ENCODE data around the gene ACSF2.

The ACSF2 gene

DNA sequence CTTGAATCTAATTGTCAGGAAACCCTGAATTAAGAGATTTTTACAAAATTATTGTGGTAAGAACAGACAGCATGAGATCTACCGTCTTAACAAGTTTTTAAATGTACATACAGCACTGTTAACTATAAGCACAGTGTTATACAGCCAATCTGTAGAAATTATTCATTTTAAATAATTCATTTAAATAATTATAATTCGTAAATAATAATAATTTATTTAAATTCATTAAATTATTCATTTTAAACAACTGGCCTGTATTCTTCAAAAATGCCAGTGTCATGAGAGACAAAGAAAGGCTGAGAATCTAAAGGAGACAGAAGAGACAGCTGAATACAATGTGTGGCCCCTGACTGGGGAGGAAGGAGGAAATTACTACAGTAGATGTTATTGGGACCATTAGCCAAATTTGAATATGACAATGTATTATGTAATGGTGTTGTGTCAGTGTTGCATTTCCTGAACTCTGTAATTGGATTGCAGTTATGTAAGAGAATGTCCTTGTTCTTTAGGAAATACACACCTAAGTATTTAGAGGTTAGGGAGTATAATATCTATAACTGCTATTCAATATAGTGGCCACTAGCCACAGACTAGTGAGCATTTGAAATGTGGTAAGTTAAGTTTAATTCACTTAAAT lies 55.0 kb downstream of the ACSF2 start:
- no peak overlapping the region for H3K9ac ChIP-seq (ENCODE audit: low read length)
- H3K27ac ChIP-seq (ENCODE audit: low read depth, low read length), result no peak overlapping the region

DNA sequence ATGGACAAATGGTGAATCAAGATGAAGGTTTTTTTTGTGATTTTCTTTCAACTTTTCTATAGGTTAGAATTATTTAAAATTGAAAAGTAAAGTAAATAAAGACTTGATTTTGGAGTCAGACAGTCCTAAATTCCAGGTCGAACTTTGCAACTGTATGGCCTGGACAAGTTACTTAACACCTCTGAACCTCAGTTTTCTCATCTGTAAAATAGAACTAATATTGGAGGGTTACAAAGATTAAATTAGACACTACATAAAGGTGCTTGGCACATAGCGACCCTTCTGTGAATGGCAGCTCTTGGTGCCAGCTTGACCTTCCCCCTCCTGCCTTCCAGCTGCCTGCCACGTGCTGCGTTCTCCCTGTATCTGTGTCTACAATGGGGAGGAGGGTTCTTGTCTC lies 55.6 kb downstream of the ACSF2 start:
- H3K27ac ChIP-seq (ENCODE audit: low read depth, low read length), result no peak overlapping the region
- peaks cover 17% of the 10 kb centered on the region for H3K36me3 ChIP-seq (ENCODE audit: control insufficient read depth, insufficient read depth, low read length)
- H3K4me3 ChIP-seq (ENCODE audit: low read length), result no peak overlapping the region
- H3K9ac ChIP-seq (ENCODE audit: low read length), result no peak overlapping the region
- H3K27me3 ChIP-seq (ENCODE audit: control insufficient read depth, insufficient read depth, low read length), result no peaks in the 10 kb centered on the region
- peaks cover 6% of the 10 kb centered on the region for H3K4me1 ChIP-seq (ENCODE audit: control insufficient read depth, insufficient read depth, low read length)

More for the DNA sequence above, 55.0 kb downstream of the ACSF2 start:
- Histone ChIP-seq H3K4me1 (ENCODE audit: control insufficient read depth, insufficient read depth, low read length) (peaks cover 6% of the 10 kb centered on the region), H3K4me3 (ENCODE audit: low read length) (no peak overlapping the region), H3K27me3 (ENCODE audit: control insufficient read depth, insufficient read depth, low read length) (no peaks in the 10 kb centered on the region), H3K36me3 (ENCODE audit: control insufficient read depth, insufficient read depth, low read length) (peaks cover 17% of the 10 kb centered on the region)

DNA sequence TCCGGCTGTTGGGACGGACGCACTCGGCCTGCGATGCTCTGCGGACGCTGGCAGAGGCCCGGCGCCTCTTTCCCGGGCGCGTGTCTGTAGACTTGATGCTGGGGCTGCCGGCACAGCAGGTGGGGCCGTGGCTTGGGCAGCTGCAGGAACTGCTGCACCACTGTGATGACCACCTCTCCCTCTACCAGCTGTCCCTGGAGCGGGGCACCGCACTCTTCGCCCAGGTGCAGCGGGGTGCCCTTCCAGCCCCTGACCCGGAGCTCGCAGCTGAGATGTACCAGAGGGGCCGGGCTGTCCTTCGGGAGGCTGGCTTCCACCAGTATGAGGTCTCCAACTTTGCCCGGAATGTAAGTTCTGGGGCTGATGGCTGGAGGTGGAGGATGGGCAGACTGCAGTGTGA lies 56.1 kb downstream of the ACSF2 start:
- no peak overlapping the region for H3K4me3 ChIP-seq (ENCODE audit: low read length)
- H3K9ac ChIP-seq (ENCODE audit: low read length), result no peak overlapping the region
- H3K27me3 ChIP-seq (ENCODE audit: control insufficient read depth, insufficient read depth, low read length), result no peaks in the 10 kb centered on the region
- peaks cover 6% of the 10 kb centered on the region for H3K4me1 ChIP-seq (ENCODE audit: control insufficient read depth, insufficient read depth, low read length)
- H3K27ac ChIP-seq (ENCODE audit: low read depth, low read length), result peak overlapping the region; percentile 30
- H3K36me3 ChIP-seq (ENCODE audit: control insufficient read depth, insufficient read depth, low read length), result peaks cover 17% of the 10 kb centered on the region

DNA sequence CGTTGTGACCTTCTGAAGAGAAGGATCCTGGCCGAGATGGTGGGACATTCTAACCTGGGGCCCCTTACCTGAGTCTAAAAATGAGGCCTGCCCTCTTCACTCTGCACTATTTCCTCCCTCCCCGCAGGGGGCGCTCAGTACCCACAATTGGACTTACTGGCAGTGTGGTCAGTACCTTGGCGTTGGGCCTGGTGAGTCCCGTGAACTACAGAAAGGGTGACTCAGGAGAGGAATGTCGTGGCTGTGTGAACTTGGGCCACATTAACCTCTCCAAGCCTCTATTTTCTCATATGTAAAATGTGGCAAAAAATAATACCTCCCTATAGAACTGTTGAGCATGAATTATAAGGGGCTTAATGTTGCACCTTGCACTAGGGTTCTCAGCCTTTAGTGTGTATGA lies 56.5 kb downstream of the ACSF2 start:
- H3K4me3 ChIP-seq (ENCODE audit: low read length), result no peak overlapping the region
- peaks cover 17% of the 10 kb centered on the region for H3K36me3 ChIP-seq (ENCODE audit: control insufficient read depth, insufficient read depth, low read length)
- no peak overlapping the region for H3K9ac ChIP-seq (ENCODE audit: low read length)
- peaks cover 6% of the 10 kb centered on the region for H3K4me1 ChIP-seq (ENCODE audit: control insufficient read depth, insufficient read depth, low read length)
- peak overlapping the region; percentile 70 for H3K27ac ChIP-seq (ENCODE audit: low read depth, low read length)
- no peaks in the 10 kb centered on the region for H3K27me3 ChIP-seq (ENCODE audit: control insufficient read depth, insufficient read depth, low read length)

GRCh38 chr17:50483266-50483665 lies 57.2 kb downstream of the ACSF2 start:
- H3K36me3 ChIP-seq (ENCODE audit: control insufficient read depth, insufficient read depth, low read length), result peaks cover 17% of the 10 kb centered on the region
- H3K4me3 ChIP-seq (ENCODE audit: low read length), result no peak overlapping the region
- peaks cover 6% of the 10 kb centered on the region for H3K4me1 ChIP-seq (ENCODE audit: control insufficient read depth, insufficient read depth, low read length)
- H3K9ac ChIP-seq (ENCODE audit: low read length), result no peak overlapping the region
- H3K27me3 ChIP-seq (ENCODE audit: control insufficient read depth, insufficient read depth, low read length), result no peaks in the 10 kb centered on the region
- H3K27ac ChIP-seq (ENCODE audit: low read depth, low read length), result peak overlapping the region; percentile 37

DNA sequence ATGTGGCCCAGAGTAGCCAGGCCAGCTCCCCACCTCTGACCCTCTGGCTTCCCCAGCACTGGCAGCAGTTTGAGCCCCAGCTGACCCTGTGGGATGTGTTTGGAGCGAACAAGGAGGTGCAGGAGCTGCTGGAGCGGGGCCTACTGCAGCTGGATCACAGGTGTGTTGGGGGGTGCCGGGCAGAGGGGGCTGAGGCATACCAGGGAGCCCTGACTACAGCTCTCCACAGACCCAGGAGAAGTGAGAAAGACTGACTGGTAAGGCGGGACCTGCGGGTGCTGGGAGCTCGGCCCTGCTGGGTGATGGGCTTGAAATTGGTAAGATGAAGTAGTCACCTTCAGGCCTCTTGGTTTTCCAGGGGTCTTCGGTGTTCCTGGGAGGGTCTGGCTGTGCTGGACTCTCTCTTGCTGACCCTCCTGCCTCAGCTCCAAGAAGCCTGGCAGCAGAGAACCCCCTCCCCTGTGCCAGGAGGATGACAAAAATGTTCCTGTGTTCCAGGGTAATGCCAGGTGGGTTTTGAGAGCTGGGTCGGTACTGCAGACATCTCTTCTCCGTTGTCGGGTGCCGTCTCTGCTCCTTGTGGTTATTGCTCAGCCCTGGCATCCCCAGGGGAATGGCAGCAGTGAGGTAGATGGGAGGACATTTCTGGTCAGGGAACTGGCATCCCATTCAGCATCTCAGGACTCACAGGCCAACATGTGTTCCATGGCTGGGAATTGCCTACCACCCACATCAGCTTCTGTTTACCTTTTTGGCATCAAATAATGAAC lies 58.6 kb downstream of the ACSF2 start:
- H3K27ac ChIP-seq (ENCODE audit: low read depth, low read length), result no peak overlapping the region
- no peak overlapping the region for H3K4me3 ChIP-seq (ENCODE audit: low read length)
- peaks cover 6% of the 10 kb centered on the region for H3K4me1 ChIP-seq (ENCODE audit: control insufficient read depth, insufficient read depth, low read length)
- no peaks in the 10 kb centered on the region for H3K27me3 ChIP-seq (ENCODE audit: control insufficient read depth, insufficient read depth, low read length)
- H3K36me3 ChIP-seq (ENCODE audit: control insufficient read depth, insufficient read depth, low read length), result peaks cover 17% of the 10 kb centered on the region
- H3K9ac ChIP-seq (ENCODE audit: low read length), result no peak overlapping the region

GRCh38 chr17:50487213-50488096 lies 61.4 kb downstream of the ACSF2 start:
- Histone ChIP-seq H3K9ac (ENCODE audit: low read length) (no peak overlapping the region), H3K27me3 (ENCODE audit: control insufficient read depth, insufficient read depth, low read length) (no peaks in the 10 kb centered on the region), H3K36me3 (ENCODE audit: control insufficient read depth, insufficient read depth, low read length) (peaks cover 14% of the 10 kb centered on the region), H3K4me3 (ENCODE audit: low read length) (no peak overlapping the region), H3K4me1 (ENCODE audit: control insufficient read depth, insufficient read depth, low read length) (peaks cover 2% of the 10 kb centered on the region), H3K27ac (ENCODE audit: low read depth, low read length) (no peak overlapping the region)

DNA sequence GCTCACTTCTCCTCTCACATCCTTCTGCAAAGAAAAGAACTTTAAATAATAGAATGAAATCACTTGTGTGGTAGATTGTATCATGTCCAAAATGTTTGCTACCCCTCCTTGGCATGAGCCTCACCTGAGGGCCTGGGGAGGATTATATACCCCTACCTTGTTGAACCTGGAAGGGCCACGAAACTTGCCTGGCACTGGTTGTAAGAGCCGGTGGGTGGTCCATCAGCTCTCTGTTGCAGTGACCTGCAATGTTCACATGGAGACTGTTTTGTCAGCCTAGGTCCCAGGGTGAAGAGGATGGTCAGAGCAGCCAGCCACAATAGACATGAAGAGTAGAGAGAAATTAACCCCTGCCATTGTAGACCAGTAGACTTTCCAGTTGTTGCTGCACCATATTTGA lies 62.9 kb downstream of the ACSF2 start:
- no peak overlapping the region for H3K4me3 ChIP-seq (ENCODE audit: low read length)
- H3K36me3 ChIP-seq (ENCODE audit: control insufficient read depth, insufficient read depth, low read length), result peaks cover 7% of the 10 kb centered on the region
- H3K9ac ChIP-seq (ENCODE audit: low read length), result no peak overlapping the region
- H3K27ac ChIP-seq (ENCODE audit: low read depth, low read length), result no peak overlapping the region
- no peaks in the 10 kb centered on the region for H3K4me1 ChIP-seq (ENCODE audit: control insufficient read depth, insufficient read depth, low read length)
- H3K27me3 ChIP-seq (ENCODE audit: control insufficient read depth, insufficient read depth, low read length), result no peaks in the 10 kb centered on the region

DNA sequence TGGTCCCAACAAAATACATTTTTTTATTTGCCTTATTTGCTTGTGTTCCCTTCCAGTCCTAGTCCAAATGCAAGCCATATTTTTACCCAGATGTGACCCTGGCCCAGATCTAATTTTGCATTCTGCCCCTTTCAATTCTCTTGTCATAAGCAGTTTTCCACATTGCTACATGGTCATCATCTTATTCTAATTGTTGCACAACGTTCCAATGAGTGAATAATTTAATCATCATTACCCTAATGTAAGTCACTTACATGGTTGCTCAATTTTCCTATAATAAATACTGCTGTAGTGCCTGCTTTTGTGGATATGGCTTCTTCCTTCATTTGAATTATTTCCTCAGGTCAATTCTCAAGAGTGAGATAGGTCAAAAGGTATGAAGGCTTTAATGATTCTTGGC lies 65.5 kb downstream of the ACSF2 start:
- no peaks in the 10 kb centered on the region for H3K4me1 ChIP-seq (ENCODE audit: control insufficient read depth, insufficient read depth, low read length)
- H3K27me3 ChIP-seq (ENCODE audit: control insufficient read depth, insufficient read depth, low read length), result no peaks in the 10 kb centered on the region
- no peak overlapping the region for H3K9ac ChIP-seq (ENCODE audit: low read length)
- no peak overlapping the region for H3K27ac ChIP-seq (ENCODE audit: low read depth, low read length)
- no peak overlapping the region for H3K4me3 ChIP-seq (ENCODE audit: low read length)
- H3K36me3 ChIP-seq (ENCODE audit: control insufficient read depth, insufficient read depth, low read length), result no peaks in the 10 kb centered on the region

GRCh38 chr17:50492214-50492613 lies 66.2 kb downstream of the ACSF2 start:
- no peaks in the 10 kb centered on the region for H3K4me1 ChIP-seq (ENCODE audit: control insufficient read depth, insufficient read depth, low read length)
- no peaks in the 10 kb centered on the region for H3K27me3 ChIP-seq (ENCODE audit: control insufficient read depth, insufficient read depth, low read length)
- H3K36me3 ChIP-seq (ENCODE audit: control insufficient read depth, insufficient read depth, low read length), result no peaks in the 10 kb centered on the region
- no peak overlapping the region for H3K27ac ChIP-seq (ENCODE audit: low read depth, low read length)
- H3K4me3 ChIP-seq (ENCODE audit: low read length), result no peak overlapping the region
- H3K9ac ChIP-seq (ENCODE audit: low read length), result no peak overlapping the region

DNA sequence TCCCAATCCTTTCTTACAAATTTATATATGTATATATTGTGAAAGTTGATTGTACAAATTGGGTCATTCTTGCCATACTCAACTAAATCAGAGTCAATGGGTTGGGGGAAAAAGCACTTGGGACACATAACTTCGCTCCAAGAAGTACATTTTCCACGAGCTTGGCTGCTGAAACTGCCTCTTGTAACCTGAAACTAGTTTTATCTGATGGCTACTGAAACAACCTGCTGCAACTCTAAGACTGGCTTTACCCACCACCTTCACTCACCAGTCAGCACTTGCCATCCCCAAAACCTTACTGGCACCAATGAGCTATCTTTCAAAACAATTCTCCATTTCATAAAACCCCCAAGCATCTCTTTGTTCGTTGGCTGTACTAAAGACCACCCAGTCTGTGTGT lies 67.7 kb downstream of the ACSF2 start:
- Histone ChIP-seq H3K9ac (ENCODE audit: low read length) (no peak overlapping the region), H3K36me3 (ENCODE audit: control insufficient read depth, insufficient read depth, low read length) (no peaks in the 10 kb centered on the region), H3K27ac (ENCODE audit: low read depth, low read length) (no peak overlapping the region), H3K27me3 (ENCODE audit: control insufficient read depth, insufficient read depth, low read length) (no peaks in the 10 kb centered on the region), H3K4me3 (ENCODE audit: low read length) (no peak overlapping the region), H3K4me1 (ENCODE audit: control insufficient read depth, insufficient read depth, low read length) (no peaks in the 10 kb centered on the region)

- Histone ChIP-seq H3K27me3 (ENCODE audit: control insufficient read depth, insufficient read depth, low read length) (no peaks in the 10 kb centered on the region), H3K9ac (ENCODE audit: low read length) (no peak overlapping the region), H3K36me3 (ENCODE audit: control insufficient read depth, insufficient read depth, low read length) (no peaks in the 10 kb centered on the region), H3K27ac (ENCODE audit: low read depth, low read length) (no peak overlapping the region), H3K4me3 (ENCODE audit: low read length) (no peak overlapping the region), H3K4me1 (ENCODE audit: control insufficient read depth, insufficient read depth, low read length) (no peaks in the 10 kb centered on the region)
Measured at GRCh38 chr17:50495217-50495823, 69.3 kb downstream of the ACSF2 start.
